22Rv1 (cell line): ENCODE measurements around the gene EZH2.

ENCODE experiments used
- ZFX ChIP-seq: fragments of 450-650 bp; IDR thresholded peaks from 2 replicates; pipeline ENCODE4 v1.6.1; 2017; ENCODE audit warnings: antibody characterized with exemption, borderline replicate concordance
- TF ChIP-seq, protein P1 (sequence below): fragments of 450-650 bp; IDR thresholded peaks from 2 replicates; pipeline ENCODE4 v1.5.1; 2017; ENCODE audit warnings: mild to moderate bottlenecking

DNA sequence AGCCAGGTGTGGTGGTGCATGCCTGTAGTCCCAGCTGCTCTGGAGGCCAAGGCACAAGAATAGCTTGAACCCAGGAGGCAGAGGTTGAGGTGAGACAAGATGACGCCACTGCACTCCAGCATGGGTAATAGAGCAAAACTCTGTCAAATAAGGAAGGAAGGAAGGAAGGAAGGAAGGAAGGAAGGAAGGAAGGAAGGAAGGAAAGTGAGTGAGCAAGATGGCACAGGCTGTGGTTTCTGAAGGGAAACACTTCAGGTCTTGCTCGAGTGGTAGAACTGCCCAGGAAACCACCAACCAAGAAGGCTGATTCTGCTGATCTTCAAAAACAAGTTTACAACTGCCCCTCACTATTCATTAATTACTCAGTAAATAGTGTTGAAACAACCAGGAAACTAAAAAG is 45.2 kb downstream of the EZH2 start:
- TF ChIP-seq, protein P1, sequence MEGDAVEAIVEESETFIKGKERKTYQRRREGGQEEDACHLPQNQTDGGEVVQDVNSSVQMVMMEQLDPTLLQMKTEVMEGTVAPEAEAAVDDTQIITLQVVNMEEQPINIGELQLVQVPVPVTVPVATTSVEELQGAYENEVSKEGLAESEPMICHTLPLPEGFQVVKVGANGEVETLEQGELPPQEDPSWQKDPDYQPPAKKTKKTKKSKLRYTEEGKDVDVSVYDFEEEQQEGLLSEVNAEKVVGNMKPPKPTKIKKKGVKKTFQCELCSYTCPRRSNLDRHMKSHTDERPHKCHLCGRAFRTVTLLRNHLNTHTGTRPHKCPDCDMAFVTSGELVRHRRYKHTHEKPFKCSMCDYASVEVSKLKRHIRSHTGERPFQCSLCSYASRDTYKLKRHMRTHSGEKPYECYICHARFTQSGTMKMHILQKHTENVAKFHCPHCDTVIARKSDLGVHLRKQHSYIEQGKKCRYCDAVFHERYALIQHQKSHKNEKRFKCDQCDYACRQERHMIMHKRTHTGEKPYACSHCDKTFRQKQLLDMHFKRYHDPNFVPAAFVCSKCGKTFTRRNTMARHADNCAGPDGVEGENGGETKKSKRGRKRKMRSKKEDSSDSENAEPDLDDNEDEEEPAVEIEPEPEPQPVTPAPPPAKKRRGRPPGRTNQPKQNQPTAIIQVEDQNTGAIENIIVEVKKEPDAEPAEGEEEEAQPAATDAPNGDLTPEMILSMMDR, result no peak
- TF ChIP-seq ZFX, result no peak
